ENCODE results near the gene STC2.

DNA sequence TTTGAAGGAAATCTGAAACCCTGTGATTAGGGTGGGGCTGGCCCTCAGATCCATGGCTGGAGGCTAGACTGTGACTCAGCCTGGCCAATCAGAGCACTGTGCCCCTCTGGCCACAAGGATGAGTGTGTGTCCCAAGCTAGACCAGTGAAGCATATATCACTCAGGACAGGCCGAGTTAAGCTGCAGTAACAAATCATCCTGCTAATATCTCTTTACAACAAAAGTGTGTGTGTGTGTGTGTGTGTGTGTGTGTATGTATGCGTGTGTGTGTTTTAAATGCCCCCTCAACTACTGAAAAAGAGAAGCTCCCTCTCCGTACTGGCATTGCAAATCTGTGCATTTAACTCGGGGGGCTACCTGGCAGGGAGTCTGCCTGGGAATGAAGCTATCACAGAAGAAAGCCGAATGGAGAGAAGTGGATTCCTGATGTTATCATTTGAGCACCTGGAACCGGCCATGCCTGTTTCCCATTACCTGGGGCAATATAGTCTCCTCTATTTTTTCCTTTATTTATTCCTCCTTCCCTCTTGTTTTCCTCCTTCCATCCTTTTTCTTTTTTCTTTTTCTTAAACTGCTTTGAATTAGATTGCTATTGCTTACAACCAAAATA is 25.6 kb downstream of the STC2 start:
- TF ChIP-seq EZH2 (IDR thresholded peaks at IDR 0.05; ENCODE audit: insufficient read depth, poor library complexity, severe bottlenecking) (no peak), EZH2phosphoT487 (IDR thresholded peaks at IDR 0.05; ENCODE audit: insufficient read depth, low read depth) (no peak)
